Epithelial cell of prostate (primary cell): ENCODE data around the gene ARMC8.

Experiments
- DNase-seq: peaks from one replicate; pipeline ENCODE4 v3.0.0-alpha.2; 2011; ENCODE audit warnings: low read depth, low spot score
- H3K27ac ChIP-seq: fragments of 450-650 bp; 2 replicates; pipeline ENCODE4 v1.5.1; 2017; ENCODE audit warnings: mild to moderate bottlenecking

Gene ARMC8

DNA sequence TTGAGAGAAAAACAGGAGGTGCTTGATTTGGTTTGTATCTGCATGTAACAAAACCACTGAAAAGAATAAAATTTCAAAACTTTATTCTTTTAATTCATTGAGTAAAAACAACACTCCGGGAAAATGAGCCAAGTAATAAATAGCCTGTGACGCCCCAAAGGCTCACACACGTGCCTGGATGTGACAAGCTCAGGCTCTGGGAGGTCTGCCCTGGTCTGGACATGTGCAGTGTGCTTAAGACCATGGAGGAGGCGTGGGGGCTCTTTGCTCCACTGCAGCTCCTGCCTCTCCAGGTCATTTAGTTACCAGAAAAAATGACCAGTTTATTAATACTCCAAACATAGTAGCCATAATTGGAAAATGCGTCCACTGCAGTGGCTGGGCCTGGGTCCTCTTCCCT, 151.1 kb downstream of the ARMC8 start:
- no peak overlapping the region for H3K27ac ChIP-seq
- DNase-seq: no peak

DNA sequence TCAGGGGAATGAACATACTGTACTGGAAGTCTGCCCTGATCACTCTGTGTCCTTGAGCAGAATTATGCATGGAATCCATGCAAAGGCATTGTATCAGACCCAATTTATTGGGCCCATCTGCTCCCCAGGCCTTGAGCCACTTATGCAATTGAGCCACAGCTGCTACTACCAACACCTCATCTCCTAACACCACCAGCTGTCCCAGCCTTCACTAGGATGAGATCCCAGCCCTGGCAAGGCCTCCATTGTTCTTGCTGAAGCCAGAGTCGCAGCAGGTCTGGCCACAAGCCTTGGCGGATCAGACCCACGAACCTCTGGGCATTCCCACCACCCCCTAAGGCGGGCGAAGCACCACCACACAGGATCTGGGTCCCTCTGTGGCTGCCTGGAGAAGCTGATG, 151.7 kb downstream of the ARMC8 start:
- H3K27ac ChIP-seq: no peak overlapping the region
- DNase-seq: no peak

DNA sequence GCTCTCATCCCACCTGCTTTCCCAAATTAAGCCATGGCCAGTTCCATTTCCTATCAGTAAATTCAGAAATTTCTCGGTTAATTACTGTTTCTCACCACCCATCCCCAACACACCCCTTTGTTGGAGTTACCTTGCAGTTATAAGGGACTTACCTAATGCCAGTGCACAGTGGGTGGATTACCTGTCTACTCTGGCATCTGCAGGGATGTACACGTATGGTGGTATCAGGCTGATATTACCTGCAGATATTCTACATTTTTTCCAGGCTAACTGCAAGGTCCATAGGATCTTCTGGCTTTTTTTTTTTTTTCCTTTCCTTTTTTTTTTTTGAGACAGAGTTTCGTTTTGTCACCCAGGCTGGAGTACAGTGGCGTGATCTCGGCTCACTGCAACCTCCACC, 153.4 kb downstream of the ARMC8 start:
- no peak overlapping the region for H3K27ac ChIP-seq
- no peak for DNase-seq

DNA sequence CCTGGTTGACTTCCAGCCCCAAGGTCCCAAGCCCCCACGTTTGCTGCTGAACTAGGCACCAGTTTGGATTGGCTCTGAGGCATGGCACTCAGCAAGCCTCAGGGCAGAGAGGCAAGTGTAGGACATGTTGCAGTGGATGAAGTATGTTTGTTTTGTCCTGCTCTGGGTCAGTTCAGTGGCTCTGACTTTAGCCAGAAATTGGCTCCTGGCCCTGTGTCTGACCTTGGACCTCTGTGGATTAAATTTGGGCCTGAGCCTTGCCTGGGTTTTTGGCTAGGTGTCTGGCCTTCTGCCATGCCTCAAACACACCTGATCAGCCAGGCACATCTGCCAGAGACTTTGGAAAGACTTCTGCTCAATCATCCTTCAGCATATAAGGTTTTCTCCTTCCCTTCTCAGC, 157.7 kb downstream of the ARMC8 start:
- H3K27ac ChIP-seq: no peak overlapping the region
- DNase-seq: no peak
